ENCODE measurements around the gene S100A1. TPM values are rescaled to one million over a fixed set of nuclear protein-coding genes. Genes with fewer than 3 reads are reported as not detected.

Gene S100A1
- 0.15 to 0.83 TPM (median 0.47 TPM) in 5 replicates for total RNA-seq (2022; extraction: Qiagen RNA extraction; ENCODE audit: low read depth)

GRCh38 chr1:153627715-153628626 is at the start of gene S100A1:
S100A1 (plus strand) TSS chr1:153628434; CDS start chr1:153630522, 2,088 bp downstream.

GRCh38 chr1:153612755-153613331 is 15.4 kb upstream of the S100A1 start, which contains the start of gene S100A16:
S100A16 (minus strand) TSS chr1:153613137; CDS start chr1:153608151, 4,986 bp downstream.

GRCh38 chr1:153616144-153616916 is 11.9 kb upstream of the S100A1 start, which contains the start of gene S100A14:
S100A14 (minus strand) TSS chr1:153616325; CDS start chr1:153615858, 467 bp downstream.

GRCh38 chr1:153626904-153627714 is 1.1 kb upstream of the S100A1 start, which contains the start of gene S100A13:
S100A13 (minus strand) TSS chr1:153627505; CDS start chr1:153626472, 1,033 bp downstream.

GRCh38 chr1:153633754-153634665 is 5.8 kb downstream of the S100A1 start, which contains the start of gene CHTOP:
CHTOP (plus strand) TSS chr1:153634066; CDS start chr1:153636589, 2,523 bp downstream.

GRCh38 chr1:153658400-153659174 is 30.4 kb downstream of the S100A1 start, which contains the start of gene SNAPIN:
SNAPIN (plus strand) TSS chr1:153658703; CDS start chr1:153658744, 41 bp downstream.

GRCh38 chr1:153670859-153671627 is 42.8 kb downstream of the S100A1 start, which contains the start of gene ILF2:
ILF2 (minus strand) TSS chr1:153670993; CDS start chr1:153670922, 71 bp downstream.

GRCh38 chr1:153678519-153679336 is 50.5 kb downstream of the S100A1 start, which contains the start of gene NPR1:
NPR1 (plus strand) TSS chr1:153678688; CDS start chr1:153679109, 421 bp downstream.

Other genes with a start within 250 kb of the S100A1 start
- not detected in 5 replicates for gene S100A8, start 237.4 kb upstream of the S100A1 start, total RNA-seq (2022; extraction: Qiagen RNA extraction; ENCODE audit: low read depth)
- gene S100A7A, start 211.9 kb upstream of the S100A1 start, total RNA-seq (2022; extraction: Qiagen RNA extraction; ENCODE audit: low read depth): not detected in 5 replicates
- gene S100A7, start 167.8 kb upstream of the S100A1 start, total RNA-seq (2022; extraction: Qiagen RNA extraction; ENCODE audit: low read depth): not detected in 5 replicates
- 3,152 to 3,428 TPM (median 3,355 TPM) in 5 replicates for gene S100A6, start 92.4 kb upstream of the S100A1 start, total RNA-seq (2022; extraction: Qiagen RNA extraction; ENCODE audit: low read depth)
- gene S100A5, start 87.5 kb upstream of the S100A1 start, total RNA-seq (2022; extraction: Qiagen RNA extraction; ENCODE audit: low read depth): 0.52 to 0.90 TPM (median 0.69 TPM) in 4 of 5 replicates, not detected in the other
- gene S100A4, start 82.6 kb upstream of the S100A1 start, total RNA-seq (2022; extraction: Qiagen RNA extraction; ENCODE audit: low read depth): 1,502 to 1,789 TPM (median 1,685 TPM) in 5 replicates
- gene S100A3, start 79.2 kb upstream of the S100A1 start, total RNA-seq (2022; extraction: Qiagen RNA extraction; ENCODE audit: low read depth): 79.7 to 94.4 TPM (median 93.6 TPM) in 5 replicates
- 16.8 to 29.9 TPM (median 23.4 TPM) in 5 replicates for gene S100A2, start 62.6 kb upstream of the S100A1 start, total RNA-seq (2022; extraction: Qiagen RNA extraction; ENCODE audit: low read depth)
- gene S100A16, start 15.3 kb upstream of the S100A1 start, total RNA-seq (2022; extraction: Qiagen RNA extraction; ENCODE audit: low read depth): 441 to 483 TPM (median 469 TPM) in 5 replicates
- 0.30 to 0.74 TPM (median 0.60 TPM) in 5 replicates for gene S100A14, start 12.1 kb upstream of the S100A1 start, total RNA-seq (2022; extraction: Qiagen RNA extraction; ENCODE audit: low read depth)
- 154 to 169 TPM (median 160 TPM) in 5 replicates for gene S100A13, start 929 bp upstream of the S100A1 start, total RNA-seq (2022; extraction: Qiagen RNA extraction; ENCODE audit: low read depth)
- 72.8 to 90.3 TPM (median 76.0 TPM) in 5 replicates for gene CHTOP, start 5.6 kb downstream of the S100A1 start, total RNA-seq (2022; extraction: Qiagen RNA extraction; ENCODE audit: low read depth)
- 53.6 to 58.0 TPM (median 56.5 TPM) in 5 replicates for gene SNAPIN, start 30.3 kb downstream of the S100A1 start, total RNA-seq (2022; extraction: Qiagen RNA extraction; ENCODE audit: low read depth)
- 268 to 316 TPM (median 275 TPM) in 5 replicates for gene ILF2, start 42.6 kb downstream of the S100A1 start, total RNA-seq (2022; extraction: Qiagen RNA extraction; ENCODE audit: low read depth)
- gene NPR1, start 50.3 kb downstream of the S100A1 start, total RNA-seq (2022; extraction: Qiagen RNA extraction; ENCODE audit: low read depth): 0.95 to 1.3 TPM (median 1.1 TPM) in 5 replicates
- 12.0 to 23.1 TPM (median 21.7 TPM) in 5 replicates for gene INTS3, start 99.6 kb downstream of the S100A1 start, total RNA-seq (2022; extraction: Qiagen RNA extraction; ENCODE audit: low read depth)
- 1.1 to 2.0 TPM (median 1.4 TPM) in 5 replicates for gene SLC27A3, start 147.0 kb downstream of the S100A1 start, total RNA-seq (2022; extraction: Qiagen RNA extraction; ENCODE audit: low read depth)